Measurements from ENCODE around the gene ICAM3.
"Not testable (repeated sequence)": the region's sequence is repeated elsewhere in the genome, so short reads cannot be mapped to it uniquely, and the experiment has no call there.

ICAM3 gene

DNA sequence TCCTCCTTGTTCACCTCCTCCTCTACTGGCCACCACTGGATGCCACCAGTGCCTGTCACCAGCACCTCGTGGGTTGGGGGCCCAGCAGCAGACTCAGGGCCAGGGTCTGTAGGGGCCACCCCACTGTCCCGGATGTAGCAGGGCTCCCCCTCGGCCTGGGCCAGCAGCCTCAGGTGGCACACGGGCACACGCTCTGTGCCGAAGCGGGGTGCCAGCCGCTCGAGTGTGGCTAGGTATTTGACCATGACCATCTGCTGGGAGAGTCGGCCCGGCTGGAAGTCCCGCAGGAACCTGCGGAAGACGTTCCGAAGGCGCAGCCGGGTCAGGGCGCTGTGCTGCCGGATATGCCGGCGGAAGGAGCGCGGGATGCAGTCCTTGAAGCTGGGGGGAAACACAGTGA is 26.1 kb upstream of the ICAM3 start:
- in situ Hi-C loops (cut with HindIII; ENCODE audit: low pct_unique_long_range_greater_than_20kb, low sequenced_read_pairs), result no loop called here
- DNase-seq (ENCODE audit: low read depth in 1 of 2, low spot score in 1 of 2), result no peak
- no peak for TF ChIP-seq JUND (IDR thresholded peaks at IDR 0.05; ENCODE audit: low read depth)

DNA sequence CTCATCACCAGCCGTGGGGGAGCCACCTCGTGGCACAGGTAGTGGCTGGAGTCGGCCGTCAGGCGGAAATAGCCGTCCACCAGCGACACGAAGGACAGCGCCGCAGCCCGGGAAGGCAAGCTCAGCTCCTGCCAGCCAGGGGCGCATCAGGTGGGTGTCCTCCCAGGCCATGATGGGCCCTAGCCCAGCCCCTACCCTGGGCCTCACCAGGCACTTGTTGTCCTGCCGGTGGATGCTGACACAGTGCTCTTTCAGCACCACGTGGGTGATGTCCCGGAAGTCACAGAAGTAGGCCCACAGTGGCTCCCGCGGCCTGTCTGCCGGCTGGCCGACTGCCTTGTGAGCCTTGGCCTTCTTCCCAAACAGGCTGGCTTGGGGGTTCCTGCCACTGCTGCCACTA is 25.2 kb upstream of the ICAM3 start:
- in situ Hi-C loops (cut with HindIII; ENCODE audit: low pct_unique_long_range_greater_than_20kb, low sequenced_read_pairs), result no loop called here
- no peak for DNase-seq (ENCODE audit: low read depth in 1 of 2, low spot score in 1 of 2)
- TF ChIP-seq JUND (IDR thresholded peaks at IDR 0.05; ENCODE audit: low read depth), result no peak

DNA sequence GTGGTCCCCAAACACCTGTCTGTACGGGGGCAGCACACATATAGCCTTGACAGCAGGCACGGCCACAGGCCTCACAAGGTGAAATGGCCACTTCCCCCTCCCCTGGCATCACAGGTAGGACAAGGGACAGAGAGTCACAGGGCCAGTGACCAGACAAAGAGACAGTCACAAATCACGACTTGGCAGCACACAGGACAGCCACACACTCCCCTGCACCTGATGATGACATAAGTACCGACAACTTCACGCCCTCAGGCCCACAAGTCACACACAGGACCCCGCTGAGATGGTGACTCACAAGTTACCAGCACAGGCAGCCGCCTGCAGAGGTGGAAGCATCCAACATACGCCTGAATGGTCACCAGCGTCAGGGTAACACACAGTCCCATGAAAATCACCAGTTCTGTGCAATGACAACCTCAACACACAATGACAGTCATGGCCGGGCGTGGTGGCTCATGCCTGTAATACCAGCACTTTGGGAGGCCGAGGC is 24.4 kb upstream of the ICAM3 start:
- TF ChIP-seq JUND (IDR thresholded peaks at IDR 0.05; ENCODE audit: low read depth), result no peak
- in situ Hi-C loops (cut with HindIII; ENCODE audit: low pct_unique_long_range_greater_than_20kb, low sequenced_read_pairs), result no loop called here
- DNase-seq (ENCODE audit: low read depth in 1 of 2, low spot score in 1 of 2), result no peak

DNA sequence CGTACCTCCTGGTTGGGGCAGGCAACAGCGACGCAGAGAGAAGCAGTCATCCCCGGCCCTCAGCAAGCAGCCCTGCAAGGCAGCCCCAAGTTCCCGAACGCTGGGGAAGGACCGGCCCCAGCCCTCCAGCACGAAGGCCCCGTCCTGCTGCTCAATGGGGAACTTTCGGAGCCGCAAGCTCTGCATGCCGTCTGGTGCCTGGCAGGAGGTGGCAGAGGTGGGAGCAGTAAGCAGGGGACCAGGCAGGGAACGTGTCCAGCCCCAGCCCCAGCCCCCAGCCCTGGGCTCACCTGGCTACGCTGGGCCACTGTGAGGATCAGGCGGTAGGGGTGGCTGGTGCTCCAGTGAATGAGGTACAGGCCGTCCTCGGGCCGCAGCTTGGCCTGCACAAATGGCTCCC is 22.8 kb upstream of the ICAM3 start:
- no peak for TF ChIP-seq JUND (IDR thresholded peaks at IDR 0.05; ENCODE audit: low read depth)
- no peak for DNase-seq (ENCODE audit: low read depth in 1 of 2, low spot score in 1 of 2)
- in situ Hi-C loops (cut with HindIII; ENCODE audit: low pct_unique_long_range_greater_than_20kb, low sequenced_read_pairs), result no loop called here

DNA sequence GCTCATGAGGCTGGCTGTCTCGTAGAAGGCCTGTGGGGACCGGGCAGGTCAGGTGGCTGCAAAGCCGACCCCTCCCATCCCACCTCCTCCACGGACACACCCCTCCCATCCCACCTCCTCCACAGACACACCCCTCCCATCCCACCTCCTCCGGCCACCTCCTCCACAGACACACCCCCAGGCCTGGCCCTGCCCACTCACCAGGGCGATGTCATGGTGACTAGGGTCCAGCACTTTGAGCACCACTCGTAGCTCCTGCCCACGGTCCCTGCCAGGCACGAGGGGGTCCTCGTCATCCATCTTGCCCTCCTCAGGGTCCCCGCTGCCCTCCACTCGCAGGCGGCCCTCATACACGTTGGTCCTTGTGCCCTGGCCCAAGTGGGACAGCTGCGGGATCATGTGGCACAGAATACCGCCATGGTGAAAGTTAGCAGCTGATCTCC is 22.2 kb upstream of the ICAM3 start:
- in situ Hi-C loops (cut with HindIII; ENCODE audit: low pct_unique_long_range_greater_than_20kb, low sequenced_read_pairs), result no loop called here
- TF ChIP-seq JUND (IDR thresholded peaks at IDR 0.05; ENCODE audit: low read depth), result no peak
- DNase-seq (ENCODE audit: low read depth in 1 of 2, low spot score in 1 of 2), result no peak

DNA sequence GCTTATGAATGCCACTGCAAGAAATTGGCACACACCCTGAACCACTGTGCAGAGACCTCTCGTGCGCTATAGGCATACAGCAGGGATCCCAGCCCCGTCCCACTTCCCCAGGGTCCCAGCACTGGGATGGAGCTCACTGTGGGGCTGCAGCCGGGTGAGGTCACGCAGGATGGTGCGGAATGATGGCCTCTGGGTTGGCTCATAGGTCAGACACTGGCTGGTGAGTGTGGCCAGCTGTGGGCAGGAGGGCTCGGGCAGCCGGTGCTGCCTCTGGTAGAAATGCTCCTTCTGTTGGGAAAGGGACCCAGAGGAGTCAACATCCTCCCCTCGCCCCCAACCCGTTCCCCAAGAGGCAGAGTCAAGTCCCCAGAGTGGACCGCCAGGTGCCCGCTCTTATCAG is 17.0 kb upstream of the ICAM3 start:
- in situ Hi-C loops (cut with HindIII; ENCODE audit: low pct_unique_long_range_greater_than_20kb, low sequenced_read_pairs), result no loop called here
- no peak for TF ChIP-seq JUND (IDR thresholded peaks at IDR 0.05; ENCODE audit: low read depth)
- no peak for DNase-seq (ENCODE audit: low read depth in 1 of 2, low spot score in 1 of 2)

DNA sequence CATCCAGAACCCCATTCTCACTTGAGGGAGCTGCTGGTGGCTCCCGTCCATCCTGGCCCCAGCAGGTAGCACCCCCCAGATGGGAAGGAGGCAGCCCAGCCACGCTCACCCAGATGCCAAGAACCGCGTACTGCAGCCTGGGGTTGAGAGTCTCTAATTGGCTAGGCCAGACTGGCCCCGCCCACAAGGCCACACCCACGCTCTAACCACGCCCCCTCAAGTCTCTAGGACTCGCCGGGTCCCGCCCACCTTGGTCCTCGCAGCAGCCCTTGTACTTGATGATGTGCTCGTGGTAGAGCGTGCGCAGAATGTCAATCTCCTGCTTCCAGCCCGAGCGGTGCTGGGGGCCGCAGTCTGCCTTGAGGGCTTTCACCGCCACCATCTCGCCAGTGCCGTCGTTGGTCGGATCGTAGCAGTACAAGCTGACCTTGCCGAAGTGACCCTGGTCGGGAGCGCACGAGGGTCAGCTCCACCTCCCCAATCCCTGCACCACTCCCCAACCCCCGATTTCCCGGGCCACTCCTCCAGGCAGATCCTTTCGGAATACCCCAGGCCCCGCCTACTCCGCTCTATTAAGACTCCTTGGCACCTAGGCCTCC is 14.5 kb upstream of the ICAM3 start:
- in situ Hi-C loops (cut with HindIII; ENCODE audit: low pct_unique_long_range_greater_than_20kb, low sequenced_read_pairs), result no loop called here
- DNase-seq (ENCODE audit: low read depth in 1 of 2, low spot score in 1 of 2), result peak in 1 of 2 experiments; percentile 72

DNA sequence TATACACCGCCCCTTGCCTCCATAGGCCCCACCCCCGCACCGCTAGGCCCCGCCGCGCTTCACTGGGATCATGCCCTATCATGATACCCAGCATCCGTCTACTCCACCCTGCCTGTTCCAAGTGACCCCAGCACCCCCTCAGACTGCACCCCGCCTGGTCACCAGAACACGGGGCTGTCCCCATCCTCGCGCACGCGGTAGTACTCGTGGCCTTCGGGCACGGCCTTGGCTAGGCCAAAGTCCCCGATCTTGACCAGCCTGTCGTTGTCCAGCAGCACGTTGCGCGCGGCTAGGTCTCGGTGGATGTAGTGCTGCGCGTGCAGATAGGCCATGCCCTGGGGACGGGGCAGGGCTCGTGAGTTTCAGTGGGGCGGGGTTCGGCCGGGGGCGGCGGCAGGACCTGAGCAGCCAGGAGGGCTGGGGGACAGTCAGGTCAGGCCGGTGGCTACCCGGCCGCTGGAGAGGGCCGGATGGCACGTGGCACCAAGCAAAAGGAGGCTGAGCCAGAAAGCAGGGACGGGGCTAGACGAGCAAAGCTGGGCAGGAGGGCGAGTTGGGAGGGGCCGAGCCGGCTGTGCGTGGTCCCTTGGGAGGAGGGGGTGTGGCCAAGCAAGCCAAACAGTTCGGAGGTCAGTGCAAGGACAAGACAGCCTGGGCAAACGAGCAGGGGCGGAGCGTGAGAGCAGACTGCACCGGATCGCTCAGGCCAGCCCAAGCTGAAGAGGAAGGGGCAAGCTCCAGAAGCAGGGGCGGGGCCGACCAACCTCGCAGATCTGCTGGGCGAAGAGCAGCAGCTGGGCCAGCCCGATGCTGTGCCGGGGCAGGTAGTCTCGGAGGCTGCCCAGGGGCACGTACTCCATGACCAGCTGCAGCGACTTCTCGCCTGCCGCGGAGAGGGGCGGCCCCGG is 13.6 kb upstream of the ICAM3 start:
- TF ChIP-seq JUND (IDR thresholded peaks at IDR 0.05; ENCODE audit: low read depth), result no peak
- DNase-seq (ENCODE audit: low read depth in 1 of 2, low spot score in 1 of 2), result no peak
- in situ Hi-C loops (cut with HindIII; ENCODE audit: low pct_unique_long_range_greater_than_20kb, low sequenced_read_pairs), result no loop called here

More for the DNA sequence above, 14.5 kb upstream of the ICAM3 start:
- TF ChIP-seq JUND (IDR thresholded peaks at IDR 0.05; ENCODE audit: low read depth), result no peak

DNA sequence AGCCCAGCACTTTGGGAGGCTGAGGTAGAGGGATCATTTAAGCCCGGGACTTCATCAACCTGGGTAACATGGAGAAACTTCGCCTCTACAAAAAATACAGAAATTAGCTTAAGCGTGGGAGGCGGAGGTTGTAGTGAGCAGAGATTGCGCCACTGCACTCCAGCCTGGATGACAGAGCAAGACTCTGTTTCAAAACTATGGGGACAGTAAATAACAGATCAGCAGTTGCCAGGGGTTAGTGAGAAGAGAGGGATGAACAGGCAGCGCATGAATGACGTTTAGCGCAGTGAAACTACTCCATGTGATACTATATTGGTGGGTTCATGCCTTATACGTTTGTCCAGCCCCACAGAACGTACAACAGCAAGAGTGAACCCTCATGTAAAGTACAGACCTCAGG is 7.1 kb upstream of the ICAM3 start:
- TF ChIP-seq JUND (IDR thresholded peaks at IDR 0.05; ENCODE audit: low read depth), result no peak
- in situ Hi-C loops (cut with HindIII; ENCODE audit: low pct_unique_long_range_greater_than_20kb, low sequenced_read_pairs), result no loop called here
- DNase-seq (ENCODE audit: low read depth in 1 of 2, low spot score in 1 of 2), result no peak

DNA sequence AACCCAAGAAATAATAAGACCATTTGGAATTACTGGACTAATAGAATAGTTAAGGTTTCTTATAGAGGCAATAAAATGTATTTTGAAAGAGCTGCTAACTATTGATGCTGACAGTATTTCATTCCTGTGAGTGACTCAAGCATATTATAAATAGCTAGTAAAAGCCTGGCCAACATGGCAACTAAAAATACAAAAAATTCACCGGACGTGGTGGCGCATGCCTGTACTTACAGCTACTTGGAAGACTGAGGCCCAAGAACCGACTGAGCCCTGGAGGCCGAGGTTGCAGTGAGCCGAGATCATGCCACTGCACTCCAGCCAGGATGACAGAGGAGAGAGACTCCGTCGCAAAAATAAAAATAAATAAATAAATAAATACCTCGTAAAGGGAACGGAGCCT is 5.4 kb upstream of the ICAM3 start:
- DNase-seq (ENCODE audit: low read depth in 1 of 2, low spot score in 1 of 2), result no peak
- in situ Hi-C loops (cut with HindIII; ENCODE audit: low pct_unique_long_range_greater_than_20kb, low sequenced_read_pairs), result no loop called here
- no peak for TF ChIP-seq JUND (IDR thresholded peaks at IDR 0.05; ENCODE audit: low read depth)

DNA sequence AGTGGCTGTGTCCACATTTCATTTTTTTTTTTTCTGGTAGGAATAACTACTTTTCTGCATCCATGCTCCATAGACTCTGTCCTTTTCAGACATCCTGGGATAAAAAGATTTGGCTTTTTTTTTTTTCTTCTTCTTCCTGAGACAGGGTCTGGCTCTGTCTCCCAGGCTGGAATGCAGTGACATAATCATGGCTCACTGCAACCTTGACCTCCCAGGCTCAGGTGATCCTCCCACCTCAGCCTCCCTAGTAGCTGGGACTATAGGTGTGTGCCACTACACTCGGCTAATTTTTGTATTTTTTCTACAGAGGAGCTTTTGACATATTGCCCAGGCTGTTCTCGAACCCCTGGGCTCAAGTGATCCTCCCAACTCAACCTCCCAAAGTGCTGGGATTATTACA is 4.1 kb upstream of the ICAM3 start:
- in situ Hi-C loops (cut with HindIII; ENCODE audit: low pct_unique_long_range_greater_than_20kb, low sequenced_read_pairs), result no loop called here
- TF ChIP-seq JUND (IDR thresholded peaks at IDR 0.05; ENCODE audit: low read depth), result no peak
- DNase-seq (ENCODE audit: low read depth in 1 of 2, low spot score in 1 of 2), result no peak

DNA sequence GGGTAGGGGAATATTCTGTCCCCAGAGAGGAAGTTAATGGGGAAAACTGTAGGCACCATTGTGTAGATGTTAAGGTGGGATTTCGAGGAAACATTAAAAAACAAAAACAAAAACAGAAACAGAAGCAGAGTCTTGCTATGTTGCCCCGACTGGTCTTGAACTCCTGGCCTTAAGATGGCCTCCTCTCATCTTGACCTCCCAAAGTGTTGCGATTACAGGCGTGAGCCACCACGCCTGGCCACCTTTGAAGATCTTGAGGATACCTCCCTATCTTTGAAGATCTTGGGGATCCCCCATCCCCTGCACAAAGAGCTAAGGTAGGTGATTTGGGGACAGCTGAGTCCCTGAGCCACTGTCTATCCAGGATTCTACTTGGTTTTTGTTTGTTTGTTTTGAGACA is 553 bp upstream of the ICAM3 start:
- in situ Hi-C loops (cut with HindIII; ENCODE audit: low pct_unique_long_range_greater_than_20kb, low sequenced_read_pairs), result no loop called here
- DNase-seq (ENCODE audit: low read depth in 1 of 2, low spot score in 1 of 2), result no peak
- TF ChIP-seq JUND (IDR thresholded peaks at IDR 0.05; ENCODE audit: low read depth), result no peak

DNA sequence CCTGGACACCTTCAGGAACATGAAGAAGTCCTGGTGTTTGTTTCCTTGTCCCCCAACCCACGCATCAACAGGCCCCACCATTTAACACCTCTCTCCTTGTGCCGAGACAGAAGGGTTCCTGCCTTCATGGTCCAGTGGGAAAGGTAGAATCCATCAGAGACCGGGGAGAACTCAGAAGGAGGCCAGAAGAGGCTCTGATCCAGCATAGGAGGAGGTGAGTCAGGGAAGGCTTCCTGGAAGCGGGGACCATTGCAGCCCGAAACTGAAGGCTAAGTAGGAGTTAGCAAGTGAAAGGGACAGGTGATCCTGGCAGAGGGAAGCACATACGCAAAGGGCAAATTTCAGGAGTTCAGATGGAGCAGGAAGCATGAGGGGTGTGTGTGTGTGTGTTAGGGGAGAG is 484 bp downstream of the ICAM3 start:
- no peak for DNase-seq (ENCODE audit: low read depth in 1 of 2, low spot score in 1 of 2)
- no peak for TF ChIP-seq JUND (IDR thresholded peaks at IDR 0.05; ENCODE audit: low read depth)
- in situ Hi-C loops (cut with HindIII; ENCODE audit: low pct_unique_long_range_greater_than_20kb, low sequenced_read_pairs), result no loop called here

DNA sequence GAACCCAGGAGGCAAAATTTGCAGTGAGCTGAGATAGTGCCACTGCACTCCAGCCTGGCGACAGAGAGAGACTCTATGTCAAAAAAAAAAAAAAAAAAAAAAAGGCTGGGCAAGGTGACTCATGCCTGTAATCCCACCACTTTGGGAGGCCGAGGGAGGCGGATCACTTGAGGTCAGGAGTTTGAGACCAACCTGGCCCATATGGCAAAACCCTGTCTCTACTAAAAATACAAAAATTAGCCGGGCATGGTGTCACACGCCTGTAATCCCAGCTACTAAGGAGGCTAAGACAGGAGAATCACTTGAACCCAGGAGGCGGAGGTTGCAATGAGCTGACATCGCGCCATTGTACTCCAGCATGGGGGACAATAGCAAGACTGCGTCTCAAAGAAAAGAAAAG is 2.7 kb downstream of the ICAM3 start:
- DNase-seq (ENCODE audit: low read depth in 1 of 2, low spot score in 1 of 2); in situ Hi-C loops (cut with HindIII; ENCODE audit: low pct_unique_long_range_greater_than_20kb, low sequenced_read_pairs): not testable (repeated sequence)

All from T47D (cell line).